ENCODE results near the gene ROR1. TPM values are rescaled to one million over a fixed set of nuclear protein-coding genes. Genes with fewer than 3 reads are reported as not detected.

The ROR1 gene
- total RNA-seq, 1 donor from 2014 or later: 0.26 TPM

DNA sequence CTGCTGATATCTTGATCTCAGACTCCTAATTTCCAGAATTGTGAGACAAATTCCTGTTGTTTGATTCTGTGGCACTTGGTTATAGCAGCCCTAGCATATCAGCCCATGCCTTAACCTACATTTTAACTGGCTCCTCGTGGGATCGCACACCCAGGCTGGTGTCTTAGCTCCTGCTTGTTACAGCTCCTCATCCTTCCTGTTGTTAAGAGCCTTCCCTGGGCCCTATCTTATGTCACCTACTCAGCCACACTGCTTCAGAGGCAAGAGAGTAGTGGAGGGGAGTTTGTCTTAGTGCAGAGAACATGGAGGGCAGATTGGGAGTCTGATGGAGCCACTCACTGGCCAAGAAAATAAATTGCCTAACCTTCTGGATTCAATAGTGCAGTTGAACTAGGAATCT, 131.0 kb downstream of the ROR1 start:
- DNase-seq (ENCODE audit: low read depth) (no peak), FAIRE-seq (no peak)
- Histone ChIP-seq H3K27me3 (ENCODE audit: control insufficient read depth, insufficient read depth, low read length) (no peaks in the 10 kb centered on the region), H3K36me3 (ENCODE audit: control insufficient read depth, insufficient read depth, low read length) (no peaks in the 10 kb centered on the region), H3K4me3 (ENCODE audit: low read depth, low read length) (no peak overlapping the region)
- no peak for TF ChIP-seq CTCF (IDR thresholded peaks at IDR 0.05; ENCODE audit: insufficient read depth, low read length, severe bottlenecking)

DNA sequence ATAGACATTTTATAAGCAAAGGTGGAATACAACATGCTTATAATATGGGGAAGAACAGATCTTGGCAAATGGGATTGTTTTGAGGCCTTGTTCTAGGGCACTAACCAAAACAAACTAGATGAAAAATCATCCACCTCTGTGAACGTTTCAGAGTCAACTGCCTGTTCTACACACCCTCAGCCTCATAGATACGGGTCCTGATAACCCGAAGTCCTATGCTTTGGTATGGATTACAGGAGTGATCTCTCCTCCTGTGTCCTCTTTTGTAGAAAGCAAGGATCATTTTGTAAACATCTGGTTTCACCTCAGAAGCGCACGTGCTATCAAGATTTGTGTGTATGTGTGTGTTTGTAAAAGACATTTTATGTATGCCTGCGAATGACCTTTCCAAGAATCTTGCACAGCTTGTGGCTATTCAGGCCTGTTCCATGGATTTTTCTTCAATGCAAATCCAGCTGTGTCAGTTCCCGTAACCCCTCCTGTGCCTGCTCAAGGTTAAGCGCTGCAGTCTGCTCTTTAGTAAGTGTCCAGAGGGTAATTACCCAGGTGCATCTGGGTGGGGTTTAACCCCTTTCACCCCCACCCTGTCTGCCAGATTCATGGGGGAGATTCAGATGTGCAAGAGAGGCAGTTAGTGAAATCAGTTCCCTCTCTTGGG, 132.4 kb downstream of the ROR1 start:
- FAIRE-seq: no peak
- no peaks in the 10 kb centered on the region for H3K36me3 ChIP-seq (ENCODE audit: control insufficient read depth, insufficient read depth, low read length)
- TF ChIP-seq CTCF (IDR thresholded peaks at IDR 0.05; ENCODE audit: insufficient read depth, low read length, severe bottlenecking): no peak
- no peaks in the 10 kb centered on the region for H3K27me3 ChIP-seq (ENCODE audit: control insufficient read depth, insufficient read depth, low read length)
- DNase-seq (ENCODE audit: low read depth): no peak
- no peak overlapping the region for H3K4me3 ChIP-seq (ENCODE audit: low read depth, low read length)

- Histone ChIP-seq H3K36me3 (ENCODE audit: control insufficient read depth, insufficient read depth, low read length) (no peaks in the 10 kb centered on the region), H3K4me3 (ENCODE audit: low read depth, low read length) (no peak overlapping the region), H3K27me3 (ENCODE audit: control insufficient read depth, insufficient read depth, low read length) (no peaks in the 10 kb centered on the region)
- no peak for FAIRE-seq
- DNase-seq (ENCODE audit: low read depth): no peak
- TF ChIP-seq CTCF (IDR thresholded peaks at IDR 0.05; ENCODE audit: insufficient read depth, low read length, severe bottlenecking): no peak
These were observed 133.2 kb downstream of the ROR1 start for GRCh38 chr1:63907051-63907450.

DNA sequence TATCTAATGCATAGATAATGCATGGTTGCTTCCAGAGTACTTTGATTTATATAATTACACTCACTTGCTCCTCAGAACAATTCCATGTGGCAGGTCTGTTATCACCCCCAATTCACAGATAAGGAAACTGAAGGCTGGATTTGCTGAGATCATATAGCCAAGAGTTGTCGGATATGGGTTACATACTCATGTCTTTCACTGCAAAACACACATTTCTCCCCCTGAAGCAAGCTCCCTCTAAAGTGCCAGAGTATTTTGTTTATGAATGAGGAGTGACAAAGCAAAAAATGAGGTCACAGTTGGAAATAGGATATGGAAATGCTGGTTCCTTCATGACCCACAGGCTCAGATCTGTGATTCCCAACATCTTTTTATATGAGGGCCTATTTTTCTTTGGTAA, 134.2 kb downstream of the ROR1 start:
- DNase-seq (ENCODE audit: low read depth) (no peak), FAIRE-seq (no peak)
- Histone ChIP-seq H3K27me3 (ENCODE audit: control insufficient read depth, insufficient read depth, low read length) (no peaks in the 10 kb centered on the region), H3K4me3 (ENCODE audit: low read depth, low read length) (no peak overlapping the region), H3K36me3 (ENCODE audit: control insufficient read depth, insufficient read depth, low read length) (no peaks in the 10 kb centered on the region)
- TF ChIP-seq CTCF (IDR thresholded peaks at IDR 0.05; ENCODE audit: insufficient read depth, low read length, severe bottlenecking): no peak

DNA sequence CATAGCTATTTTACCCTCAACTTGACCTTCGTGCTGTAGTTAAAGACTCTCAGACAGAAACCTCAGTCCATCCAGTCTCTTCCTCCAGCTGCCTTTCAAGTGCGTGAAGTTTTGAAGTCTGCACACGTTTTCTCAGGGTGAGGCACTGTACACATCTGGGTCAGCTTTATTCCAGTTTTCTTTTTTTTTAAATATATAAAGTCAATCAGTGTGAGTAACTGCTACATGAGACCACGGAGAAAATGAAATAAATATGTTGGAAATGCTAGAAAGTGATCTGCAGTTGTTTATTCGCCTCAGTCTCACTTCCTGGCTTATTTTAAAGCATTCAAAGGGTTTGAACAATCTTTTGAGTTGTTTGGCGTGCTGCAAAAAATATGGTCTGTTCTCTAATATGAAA, 135.7 kb downstream of the ROR1 start:
- no peak for TF ChIP-seq CTCF (IDR thresholded peaks at IDR 0.05; ENCODE audit: insufficient read depth, low read length, severe bottlenecking)
- no peaks in the 10 kb centered on the region for H3K27me3 ChIP-seq (ENCODE audit: control insufficient read depth, insufficient read depth, low read length)
- DNase-seq (ENCODE audit: low read depth): no peak
- no peak for FAIRE-seq
- no peaks in the 10 kb centered on the region for H3K36me3 ChIP-seq (ENCODE audit: control insufficient read depth, insufficient read depth, low read length)
- H3K4me3 ChIP-seq (ENCODE audit: low read depth, low read length): no peak overlapping the region

- no peaks in the 10 kb centered on the region for H3K36me3 ChIP-seq (ENCODE audit: control insufficient read depth, insufficient read depth, low read length)
- FAIRE-seq (no peak), DNase-seq (ENCODE audit: low read depth) (no peak)
- H3K4me3 ChIP-seq (ENCODE audit: low read depth, low read length): no peak overlapping the region
- no peak for TF ChIP-seq CTCF (IDR thresholded peaks at IDR 0.05; ENCODE audit: insufficient read depth, low read length, severe bottlenecking)
- no peaks in the 10 kb centered on the region for H3K27me3 ChIP-seq (ENCODE audit: control insufficient read depth, insufficient read depth, low read length)
These were observed 137.2 kb downstream of the ROR1 start for GRCh38 chr1:63911049-63911448.
